GM12864 (cell line): ENCODE measurements around the gene ADGRL2.

Experiments
- DNase-seq: peaks from one replicate; pipeline ENCODE4 v3.0.0-alpha.2; 2011; ENCODE audit warnings: low read depth
- H3K4me3 ChIP-seq: 2 replicates; pipeline ENCODE4 v1.5.1; 2011; ENCODE audit warnings: mild to moderate bottlenecking, low read depth, low read length, control low read depth
- CTCF ChIP-seq: IDR thresholded peaks from 2 replicates; pipeline ENCODE4 v1.5.1; 2011; ENCODE audit warnings: low read depth, mild to moderate bottlenecking, moderate library complexity, low read length, control low read depth, inconsistent platforms; ENCODE audit errors: missing control alignments

Gene ADGRL2

GRCh38 chr1:81760477-81761097, 40.1 kb upstream of the ADGRL2 start:
- no peak overlapping the region for H3K4me3 ChIP-seq
- TF ChIP-seq CTCF: no peak
- DNase-seq: no peak

- DNase-seq: no peak
- TF ChIP-seq CTCF: no peak
- H3K4me3 ChIP-seq: no peak overlapping the region
Observed at GRCh38 chr1:81775510-81775909, 25.2 kb upstream of the ADGRL2 start.

- H3K4me3 ChIP-seq: no peak overlapping the region
- no peak for DNase-seq
- TF ChIP-seq CTCF: no peak
Observed at GRCh38 chr1:81780705-81781454, 19.9 kb upstream of the ADGRL2 start.

- TF ChIP-seq CTCF: peak; percentile 7
- DNase-seq: no peak
- H3K4me3 ChIP-seq: no peak overlapping the region
Observed at GRCh38 chr1:81781749-81782148, 19.0 kb upstream of the ADGRL2 start.

- TF ChIP-seq CTCF: no peak
- no peak for DNase-seq
- H3K4me3 ChIP-seq: no peak overlapping the region
Observed at GRCh38 chr1:81792184-81792583, 8.6 kb upstream of the ADGRL2 start.

GRCh38 chr1:81797701-81798100, 3.0 kb upstream of the ADGRL2 start:
- no peak for TF ChIP-seq CTCF
- no peak overlapping the region for H3K4me3 ChIP-seq

More at GRCh38 chr1:81797701-81798100, 3.0 kb upstream of the ADGRL2 start:
- DNase-seq: no peak
